AG10803 (cell line): ENCODE data around the gene ANKUB1.
A peak's percentile ranks its signal among the peaks of the same experiment; 100 is the strongest.

Source experiments
- DNase-seq: peaks from one replicate; pipeline ENCODE4 v3.0.0; 2010; ENCODE audit warnings: low read depth
- H3K4me3 ChIP-seq: 2 replicates; pipeline ENCODE4 v1.5.1; 2011; ENCODE audit warnings: mild to moderate bottlenecking, low read length, control low read depth
- CTCF ChIP-seq: conservative IDR thresholded peaks from 2 replicates; pipeline ENCODE4 v1.5.1; 2011; ENCODE audit warnings: mild to moderate bottlenecking, low read length, control low read depth, inconsistent platforms

ANKUB1 gene

GRCh38 chr3:149790268-149790667 is 2.1 kb downstream of the ANKUB1 start:
- DNase-seq, result peak; percentile 24
- no peak overlapping the region for H3K4me3 ChIP-seq
- no peak for TF ChIP-seq CTCF

- peak; percentile 55 for DNase-seq
- no peak overlapping the region for H3K4me3 ChIP-seq
- TF ChIP-seq CTCF, result no peak
Observed at GRCh38 chr3:149784064-149784704, 8.2 kb downstream of the ANKUB1 start.

GRCh38 chr3:149783576-149783975 is 8.8 kb downstream of the ANKUB1 start:
- DNase-seq, result peak; percentile 88
- no peak overlapping the region for H3K4me3 ChIP-seq
- TF ChIP-seq CTCF, result no peak

- H3K4me3 ChIP-seq, result no peak overlapping the region
- no peak for DNase-seq
- TF ChIP-seq CTCF, result no peak
Observed at GRCh38 chr3:149781741-149782140, 10.6 kb downstream of the ANKUB1 start.

- no peak overlapping the region for H3K4me3 ChIP-seq
- TF ChIP-seq CTCF, result no peak
- no peak for DNase-seq
Observed at GRCh38 chr3:149781211-149781610, 11.1 kb downstream of the ANKUB1 start.

- DNase-seq, result no peak
- H3K4me3 ChIP-seq, result no peak overlapping the region
- no peak for TF ChIP-seq CTCF
Observed at GRCh38 chr3:149777414-149778214, 14.7 kb downstream of the ANKUB1 start.

- no peak for TF ChIP-seq CTCF
Observed at GRCh38 chr3:149776170-149776569, 16.2 kb downstream of the ANKUB1 start.

More at GRCh38 chr3:149776170-149776569, 16.2 kb downstream of the ANKUB1 start:
- DNase-seq, result no peak
- no peak overlapping the region for H3K4me3 ChIP-seq
